Brain microvascular endothelial cell (primary cell): Measurements from ENCODE around the gene MYCBP2.

Experiments
- DNase-seq: peaks from one replicate; pipeline ENCODE4 v3.0.0-alpha.2; 2020
- H3K27ac ChIP-seq: fragments of 250-450 bp; sonication (Bioruptor Pico); 2 replicates; pipeline ENCODE4 v1.5.1; 2020; ENCODE audit warnings: mild to moderate bottlenecking, moderate library complexity
- H3K27me3 ChIP-seq: fragments of 250-450 bp; sonication (Bioruptor Pico); replicated peaks from 2 replicates; pipeline ENCODE4 v1.5.1; 2020; ENCODE audit warnings: mild to moderate bottlenecking
- H3K36me3 ChIP-seq: fragments of 250-450 bp; sonication (Bioruptor Pico); replicated peaks from 2 replicates; pipeline ENCODE4 v1.5.1; 2020; ENCODE audit warnings: mild to moderate bottlenecking
- H3K4me3 ChIP-seq: 2 replicates; pipeline ENCODE4 v1.5.1; 2011; ENCODE audit warnings: low read depth, mild to moderate bottlenecking, control low read depth, low read length, moderate library complexity
- in situ Hi-C: cut with HindIII; loops from 2 replicates; pipeline ENCODE4 v1.10.0; 2017; ENCODE audit warnings: low sequenced_read_pairs, low pct_ligation_motif_present
- TF ChIP-seq, protein P1 (sequence below): IDR thresholded peaks from 2 replicates; pipeline ENCODE4 v1.5.1; 2011; ENCODE audit warnings: low read depth, mild to moderate bottlenecking, moderate library complexity, low read length, control low read depth, inconsistent platforms; ENCODE audit errors: missing control alignments

The MYCBP2 gene

DNA sequence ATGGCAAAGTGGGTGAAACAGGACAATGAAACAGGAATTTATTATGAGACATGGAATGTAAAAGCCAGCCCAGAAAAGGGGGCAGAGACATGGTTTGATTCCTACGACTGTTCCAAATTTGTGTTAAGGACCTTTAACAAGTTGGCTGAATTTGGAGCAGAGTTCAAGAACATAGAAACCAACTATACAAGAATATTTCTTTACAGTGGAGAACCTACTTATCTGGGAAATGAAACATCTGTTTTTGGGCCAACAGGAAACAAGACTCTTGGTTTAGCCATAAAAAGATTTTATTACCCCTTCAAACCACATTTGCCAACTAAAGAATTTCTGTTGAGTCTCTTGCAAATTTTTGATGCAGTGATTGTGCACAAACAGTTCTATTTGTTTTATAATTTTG lies 326.4 kb downstream of the MYCBP2 start:
- no peak overlapping the region for H3K4me3 ChIP-seq
- in situ Hi-C loops: no loop called here
- H3K27ac ChIP-seq: no peak overlapping the region
- H3K27me3 ChIP-seq: no peaks in the 10 kb centered on the region
- peaks cover 18% of the 10 kb centered on the region for H3K36me3 ChIP-seq
- no peak for DNase-seq
- TF ChIP-seq, protein P1, sequence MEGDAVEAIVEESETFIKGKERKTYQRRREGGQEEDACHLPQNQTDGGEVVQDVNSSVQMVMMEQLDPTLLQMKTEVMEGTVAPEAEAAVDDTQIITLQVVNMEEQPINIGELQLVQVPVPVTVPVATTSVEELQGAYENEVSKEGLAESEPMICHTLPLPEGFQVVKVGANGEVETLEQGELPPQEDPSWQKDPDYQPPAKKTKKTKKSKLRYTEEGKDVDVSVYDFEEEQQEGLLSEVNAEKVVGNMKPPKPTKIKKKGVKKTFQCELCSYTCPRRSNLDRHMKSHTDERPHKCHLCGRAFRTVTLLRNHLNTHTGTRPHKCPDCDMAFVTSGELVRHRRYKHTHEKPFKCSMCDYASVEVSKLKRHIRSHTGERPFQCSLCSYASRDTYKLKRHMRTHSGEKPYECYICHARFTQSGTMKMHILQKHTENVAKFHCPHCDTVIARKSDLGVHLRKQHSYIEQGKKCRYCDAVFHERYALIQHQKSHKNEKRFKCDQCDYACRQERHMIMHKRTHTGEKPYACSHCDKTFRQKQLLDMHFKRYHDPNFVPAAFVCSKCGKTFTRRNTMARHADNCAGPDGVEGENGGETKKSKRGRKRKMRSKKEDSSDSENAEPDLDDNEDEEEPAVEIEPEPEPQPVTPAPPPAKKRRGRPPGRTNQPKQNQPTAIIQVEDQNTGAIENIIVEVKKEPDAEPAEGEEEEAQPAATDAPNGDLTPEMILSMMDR: no peak
